MM.1S (cell line): ENCODE results near the gene PPIG.

Experiments
- DNase-seq: peaks from one replicate; pipeline ENCODE4 v3.0.0-alpha.2; 2015
- H2AFZ ChIP-seq: fragments of 300-600 bp; sonication (generic); 2 replicates; pipeline ENCODE4 v1.6.0; 2016; ENCODE audit warnings: antibody characterized with exemption, low read length
- H3F3A ChIP-seq: fragments of 300-600 bp; sonication (generic); 2 replicates; pipeline ENCODE4 v1.6.1; 2016; ENCODE audit warnings: mild to moderate bottlenecking, antibody characterized with exemption, low read length, moderate library complexity, mixed read lengths; ENCODE audit not compliant: insufficient read depth
- H3K27ac ChIP-seq: fragments of 300-600 bp; sonication (generic); 2 replicates; pipeline ENCODE4 v1.5.1; 2016; ENCODE audit warnings: mild to moderate bottlenecking, low read length
- H3K27me3 ChIP-seq: fragments of 300-600 bp; sonication (generic); replicated peaks from 2 replicates; pipeline ENCODE4 v1.6.0; 2016; ENCODE audit warnings: low read length; ENCODE audit not compliant: insufficient read depth
- H3K36me3 ChIP-seq: fragments of 300-600 bp; sonication (generic); replicated peaks from 2 replicates; pipeline ENCODE4 v1.6.1; 2016; ENCODE audit warnings: mild to moderate bottlenecking, low read length, mixed read lengths; ENCODE audit not compliant: insufficient read depth
- H3K4me1 ChIP-seq: fragments of 300-600 bp; sonication (generic); 2 replicates; pipeline ENCODE4 v1.6.1; 2016; ENCODE audit warnings: low read length, mixed read lengths
- H3K4me2 ChIP-seq: fragments of 300-600 bp; sonication (generic); 2 replicates; pipeline ENCODE4 v1.6.0; 2016; ENCODE audit warnings: low read depth, low read length
- H3K4me3 ChIP-seq: fragments of 300-600 bp; sonication (generic); 2 replicates; pipeline ENCODE4 v1.5.1; 2016; ENCODE audit warnings: low read length, mixed read lengths
- H3K79me2 ChIP-seq: fragments of 300-600 bp; sonication (generic); 2 replicates; pipeline ENCODE4 v1.6.1; 2016; ENCODE audit warnings: mixed run types, low read length, mixed read lengths
- H3K9ac ChIP-seq: fragments of 300-600 bp; sonication (generic); 2 replicates; pipeline ENCODE4 v1.6.1; 2016; ENCODE audit warnings: low read length, mixed read lengths
- H3K9me2 ChIP-seq: fragments of 300-600 bp; sonication (generic); replicated peaks from 2 replicates; pipeline ENCODE4 v1.6.1; 2016; ENCODE audit warnings: mild to moderate bottlenecking, low read length, mixed read lengths; ENCODE audit not compliant: insufficient read depth
- H3K9me3 ChIP-seq: fragments of 300-600 bp; sonication (generic); replicated peaks from 2 replicates; pipeline ENCODE4 v1.6.1; 2016; ENCODE audit warnings: mild to moderate bottlenecking, low read length, mixed read lengths; ENCODE audit not compliant: insufficient read depth
- H4K20me1 ChIP-seq: fragments of 300-600 bp; sonication (generic); 2 replicates; pipeline ENCODE4 v1.6.1; 2016; ENCODE audit warnings: mild to moderate bottlenecking, low read length, moderate library complexity, mixed read lengths; ENCODE audit not compliant: insufficient read depth
- CTCF ChIP-seq: fragments of 300-600 bp; sonication (generic); IDR thresholded peaks from 2 replicates; pipeline ENCODE4 v1.5.1; 2016; ENCODE audit warnings: antibody characterized with exemption, low read length, mixed read lengths
- EZH2 ChIP-seq: fragments of 300-600 bp; sonication (generic); optimal IDR thresholded peaks from 2 replicates; pipeline ENCODE3; 2017; ENCODE audit warnings: low read depth, mild to moderate bottlenecking, antibody characterized with exemption, low read length, mixed read lengths
- EZH2phosphoT487 ChIP-seq: fragments of 300-600 bp; sonication (generic); IDR thresholded peaks from 2 replicates; pipeline ENCODE4 v1.6.1; 2018; ENCODE audit warnings: antibody characterized with exemption, low read length

Gene PPIG

GRCh38 chr2:169672406-169672805, 88.3 kb downstream of the PPIG start:
- DNase-seq: no peak
- Histone ChIP-seq H3K36me3 (no peaks in the 10 kb centered on the region), H3F3A (no peaks in the 10 kb centered on the region), H3K4me3 (no peak overlapping the region), H4K20me1 (no peaks in the 10 kb centered on the region), H3K27me3 (no peaks in the 10 kb centered on the region), H3K9ac (no peak overlapping the region), H3K4me1 (peaks cover 12% of the 10 kb centered on the region; the same call in 1 of the 2 replicates), H3K27ac (no peak overlapping the region), H2AFZ (no peak overlapping the region), H3K9me3 (no peaks in the 10 kb centered on the region), H3K79me2 (no peaks in the 10 kb centered on the region), H3K4me2 (no peak overlapping the region), H3K9me2 (no peaks in the 10 kb centered on the region)
- no peak for TF ChIP-seq EZH2phosphoT487
- TF ChIP-seq CTCF: no peak
- TF ChIP-seq EZH2: no peak

GRCh38 chr2:169673106-169673505, 89.0 kb downstream of the PPIG start:
- H3K4me1 ChIP-seq: peaks cover 12% of the 10 kb centered on the region; the same call in 1 of the 2 replicates

DNA sequence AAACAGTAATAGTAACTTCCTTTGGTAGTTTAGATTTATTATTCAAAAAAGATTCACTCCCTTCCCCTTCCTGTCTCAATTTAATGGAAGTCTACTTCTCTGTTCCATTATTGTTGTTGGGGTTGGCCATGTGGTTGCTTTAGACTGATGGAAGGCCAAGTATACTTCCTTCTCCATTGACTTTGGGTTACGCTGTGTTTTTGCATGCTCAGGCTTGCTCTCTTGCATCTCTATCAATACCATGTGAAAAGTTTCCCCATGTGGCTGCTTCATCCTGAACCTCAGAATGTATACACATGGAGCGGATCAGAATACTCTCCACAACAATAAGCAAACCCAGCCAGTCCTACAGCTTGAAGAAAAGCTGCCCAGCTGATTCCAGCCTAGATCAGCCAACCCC, 89.8 kb downstream of the PPIG start:
- peaks cover 12% of the 10 kb centered on the region; the same call in 1 of the 2 replicates for H3K4me1 ChIP-seq
- no peaks in the 10 kb centered on the region for H3K79me2 ChIP-seq
- H3K9me3 ChIP-seq: no peaks in the 10 kb centered on the region
- H3K9me2 ChIP-seq: no peaks in the 10 kb centered on the region
- no peak for TF ChIP-seq CTCF
- no peak for TF ChIP-seq EZH2phosphoT487
- no peak for TF ChIP-seq EZH2
- no peak for DNase-seq
- no peaks in the 10 kb centered on the region for H3K27me3 ChIP-seq
- H3K9ac ChIP-seq: no peak overlapping the region
- no peaks in the 10 kb centered on the region for H3K36me3 ChIP-seq
- no peak overlapping the region for H2AFZ ChIP-seq
- no peak overlapping the region for H3K27ac ChIP-seq
- H3F3A ChIP-seq: no peaks in the 10 kb centered on the region
- no peak overlapping the region for H3K4me3 ChIP-seq
- H4K20me1 ChIP-seq: no peaks in the 10 kb centered on the region
- H3K4me2 ChIP-seq: no peak overlapping the region

More at GRCh38 chr2:169673106-169673505, 89.0 kb downstream of the PPIG start:
- Histone ChIP-seq H3K79me2 (no peaks in the 10 kb centered on the region), H3K27me3 (no peaks in the 10 kb centered on the region), H3K36me3 (no peaks in the 10 kb centered on the region), H3K4me2 (no peak overlapping the region), H3F3A (no peaks in the 10 kb centered on the region), H2AFZ (no peak overlapping the region), H3K27ac (no peak overlapping the region), H3K4me3 (no peak overlapping the region), H3K9ac (no peak overlapping the region), H4K20me1 (no peaks in the 10 kb centered on the region), H3K9me3 (no peaks in the 10 kb centered on the region), H3K9me2 (no peaks in the 10 kb centered on the region)
- TF ChIP-seq EZH2phosphoT487 (no peak), EZH2 (no peak), CTCF (no peak)
- no peak for DNase-seq
